NCI-H2081 treated with DMSO at 0.1 percent for 48 hours (cell line): Measurements from ENCODE around the gene BCAS1.
"Not testable (repeated sequence)": the region's sequence is repeated elsewhere in the genome, so short reads cannot be mapped to it uniquely, and the experiment has no call there.

Experiments used
- DNase-seq: peaks from one replicate; lab custom pipeline; 2025; lab: John Stamatoyannopoulos, UW

Gene BCAS1

GRCh38 chr20:53941680-53942471 is 128.5 kb downstream of the BCAS1 start:
- DNase-seq, result no peak

DNA sequence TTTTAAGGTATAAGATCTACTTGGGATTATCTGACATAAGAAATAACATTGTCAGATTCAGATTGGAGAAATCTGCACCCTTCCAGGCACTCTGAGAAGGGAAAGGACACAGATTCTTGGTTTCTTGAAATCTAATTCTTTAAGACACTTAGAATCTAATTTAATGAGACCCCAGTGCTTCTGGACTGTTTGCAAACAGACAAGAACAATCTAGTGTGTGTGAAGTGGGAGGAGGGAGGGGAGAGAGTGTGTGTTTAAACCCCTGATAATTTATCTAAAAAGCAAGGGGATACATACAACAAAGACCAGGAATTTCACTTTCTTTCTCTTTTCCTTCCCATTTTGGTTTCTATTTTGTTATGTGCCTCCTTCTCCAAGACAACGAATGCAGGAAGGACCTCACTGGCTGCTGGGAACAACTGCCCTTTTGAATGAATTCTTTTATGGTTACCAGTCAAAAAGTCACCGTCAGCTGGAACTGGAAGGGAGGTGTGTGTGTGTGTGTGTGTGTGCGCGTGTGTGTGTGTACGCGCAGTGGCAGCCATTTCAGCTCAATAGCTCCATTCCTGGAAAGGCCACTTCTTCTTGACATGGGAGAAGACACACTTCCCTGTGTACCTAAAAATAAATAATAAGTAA is 129.4 kb downstream of the BCAS1 start:
- no peak for DNase-seq

GRCh38 chr20:53940360-53940702 is 130.1 kb downstream of the BCAS1 start:
- DNase-seq, result no peak

- DNase-seq, result no peak
Observed at GRCh38 chr20:53939572-53940359, 130.6 kb downstream of the BCAS1 start.

- no peak for DNase-seq
Observed at GRCh38 chr20:53939190-53939571, 131.2 kb downstream of the BCAS1 start.

GRCh38 chr20:53938739-53939138 is 131.7 kb downstream of the BCAS1 start:
- no peak for DNase-seq

- no peak for DNase-seq
Observed at GRCh38 chr20:53937929-53938367, 132.4 kb downstream of the BCAS1 start.

- no peak for DNase-seq
Observed at GRCh38 chr20:53937339-53937741, 133.1 kb downstream of the BCAS1 start.

- DNase-seq, result no peak
Observed at GRCh38 chr20:53935344-53936084, 134.9 kb downstream of the BCAS1 start.

DNA sequence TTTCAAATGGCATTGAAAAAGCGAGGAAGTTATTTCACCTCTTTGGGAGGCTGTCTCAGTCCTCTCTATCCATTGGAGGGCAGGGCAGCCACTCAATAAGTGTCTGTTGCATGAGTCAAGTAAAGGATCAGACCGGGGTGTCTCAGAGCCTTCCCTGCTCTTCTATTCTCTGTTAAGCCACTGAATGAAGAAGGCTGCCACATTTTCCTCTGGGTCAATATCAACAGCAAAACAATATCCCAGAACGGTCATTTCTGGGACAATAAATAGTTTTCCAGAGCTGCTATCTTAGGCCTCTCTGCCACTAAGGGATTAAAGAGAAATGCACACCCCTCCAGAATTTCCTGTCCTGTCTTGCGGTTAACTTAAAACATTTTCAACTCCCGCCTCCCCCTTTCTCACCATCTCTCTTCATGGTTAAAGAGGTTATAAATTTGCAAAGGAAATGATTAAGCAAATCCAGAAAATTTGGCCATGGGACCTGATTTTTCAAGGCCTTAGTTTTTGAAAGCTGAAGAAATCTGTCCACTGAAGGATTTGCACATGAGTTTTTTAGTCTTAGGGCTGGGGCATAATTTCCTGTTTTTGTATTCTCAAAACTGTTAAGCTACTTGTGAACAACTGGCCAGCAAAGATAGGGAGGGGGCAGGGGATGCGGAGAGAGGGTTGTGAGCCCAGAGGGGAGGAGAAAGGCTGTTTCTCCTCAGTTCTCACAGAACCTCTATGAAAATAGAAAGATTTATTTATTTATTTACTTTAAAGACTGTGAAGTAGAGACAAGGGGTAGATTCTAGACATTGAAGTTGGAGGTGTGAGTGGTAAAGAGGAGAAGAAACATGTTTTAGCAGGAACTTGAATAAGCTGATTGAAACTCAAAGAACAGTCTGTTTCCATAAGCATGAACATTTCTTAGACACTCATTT is 135.7 kb downstream of the BCAS1 start:
- no peak for DNase-seq

- no peak for DNase-seq
Observed at GRCh38 chr20:53933232-53933846, 137.1 kb downstream of the BCAS1 start.

GRCh38 chr20:53932655-53933192 is 137.7 kb downstream of the BCAS1 start:
- DNase-seq, result not testable (repeated sequence)

DNA sequence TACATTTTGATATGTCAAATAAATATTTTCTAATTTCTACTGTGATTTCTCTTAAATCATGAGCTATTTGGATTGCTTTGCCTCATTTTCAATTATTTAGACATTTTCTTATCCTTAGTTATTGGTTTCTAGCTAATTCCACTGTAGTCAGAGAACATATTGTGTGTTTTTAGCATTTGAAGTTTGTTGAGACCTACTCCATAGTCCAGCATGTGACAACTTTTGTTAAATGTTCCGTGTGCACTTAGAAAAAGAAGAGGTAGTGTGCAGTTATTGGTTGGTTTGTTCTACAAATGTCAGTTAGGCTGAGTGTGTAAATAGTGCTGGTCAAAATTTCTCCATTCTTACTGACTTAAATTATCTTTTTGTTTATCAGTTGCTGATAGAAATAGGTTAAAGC is 138.8 kb downstream of the BCAS1 start:
- DNase-seq, result no peak

DNA sequence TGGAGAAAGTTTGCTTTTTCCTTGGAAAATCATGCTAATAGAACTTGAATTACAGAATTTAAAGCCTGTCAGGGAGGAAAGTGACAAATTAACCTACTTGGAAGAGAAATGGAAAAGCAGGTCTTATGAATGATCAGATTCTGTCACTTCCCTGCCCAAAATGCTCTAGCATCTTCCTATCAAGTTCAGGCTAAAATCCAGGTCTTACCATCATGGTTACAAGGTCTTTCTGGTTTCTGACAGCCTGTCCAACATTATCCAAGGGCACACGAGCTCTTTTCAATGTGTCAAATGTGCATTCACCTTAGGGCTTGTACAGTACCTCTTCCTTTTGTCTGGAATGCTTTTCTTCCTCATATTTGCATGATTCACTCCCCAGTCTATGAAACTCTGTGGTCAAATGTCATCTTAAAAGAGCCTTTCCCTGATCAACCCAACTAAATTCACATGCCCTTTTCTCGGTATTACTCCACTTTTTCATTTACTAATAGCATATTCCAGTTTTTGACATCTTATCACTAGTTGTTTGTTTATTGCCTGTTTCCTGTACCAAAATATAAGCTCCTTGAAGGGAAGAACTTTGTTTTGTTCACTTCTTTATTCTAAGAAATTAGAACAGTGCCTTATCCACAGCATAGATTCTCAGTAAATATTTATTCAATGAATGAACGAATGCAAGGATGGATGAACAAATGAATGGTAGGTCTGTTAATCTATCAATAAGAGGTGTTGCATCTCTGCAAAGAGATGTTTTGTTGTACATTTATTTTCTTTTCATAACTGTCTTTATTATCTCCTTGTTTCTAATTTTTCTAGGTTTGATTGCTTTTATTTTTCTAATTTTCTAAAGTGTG is 139.5 kb downstream of the BCAS1 start:
- no peak for DNase-seq

DNA sequence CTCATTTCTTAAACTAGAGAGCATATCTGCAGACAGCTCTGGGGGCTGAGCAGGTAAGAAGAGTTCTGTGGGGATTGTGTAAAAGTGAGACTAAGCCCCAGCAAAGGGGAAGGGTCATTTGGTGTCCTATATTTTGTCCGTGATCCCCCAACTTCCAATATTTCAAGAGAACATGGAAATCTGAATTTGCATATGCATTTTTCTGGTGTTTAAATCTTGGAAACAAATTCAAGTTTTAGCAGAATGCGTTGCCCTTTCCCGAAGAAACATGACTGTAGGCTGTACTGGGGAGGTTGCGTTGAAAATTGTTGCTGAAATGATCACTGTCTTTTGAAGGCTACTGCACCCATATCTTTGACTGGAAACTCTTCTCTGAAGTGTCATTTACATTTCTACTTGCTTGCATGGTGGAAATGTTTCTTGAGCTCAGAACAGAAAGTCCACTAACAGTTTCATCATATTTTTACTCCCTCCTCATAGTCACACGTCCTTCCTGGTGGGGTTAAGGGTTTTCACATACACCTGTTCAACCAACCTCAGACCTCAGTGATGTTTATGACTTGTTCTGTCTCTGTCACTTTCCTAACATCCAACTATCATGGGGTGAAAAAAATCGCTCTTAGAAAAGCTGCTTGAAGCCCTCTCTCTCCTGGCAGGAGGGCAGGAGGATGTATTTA is 140.3 kb downstream of the BCAS1 start:
- no peak for DNase-seq

DNA sequence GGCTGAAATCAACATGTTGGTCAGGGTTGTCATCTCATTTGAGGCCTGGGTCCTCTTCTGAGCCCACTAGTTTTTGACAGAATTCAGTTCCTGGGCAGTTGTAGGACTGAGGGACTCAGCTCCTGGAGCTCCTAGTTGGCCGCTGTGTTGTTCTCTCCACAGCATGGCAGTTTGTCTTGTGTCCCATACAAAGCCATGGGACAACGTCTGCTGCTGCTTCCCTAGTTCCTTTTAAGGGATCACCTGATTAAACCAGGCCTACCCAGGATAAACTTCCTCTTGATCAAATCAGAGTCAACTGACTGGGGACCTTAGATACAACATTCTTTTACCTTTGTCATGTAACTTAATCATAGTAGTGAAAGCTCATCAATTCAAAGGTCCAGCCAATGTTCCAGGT is 141.0 kb downstream of the BCAS1 start:
- no peak for DNase-seq

GRCh38 chr20:53927990-53928389 is 142.4 kb downstream of the BCAS1 start:
- DNase-seq, result no peak

- no peak for DNase-seq
Observed at GRCh38 chr20:53926428-53927028, 143.9 kb downstream of the BCAS1 start.
